Natural killer cell (primary cell): ENCODE data around the gene ADIG. TPM values are rescaled to one million over a fixed set of nuclear protein-coding genes. Genes with fewer than 3 reads are reported as not detected.

Experiments
- ATAC-seq, 3 donors: fragments of 150-1000 bp in 2 of 3; fragments of 200-7000 bp in 1 of 3; cut with Tn5 transposase; 1 replicate in 1 of 3; 2 replicates in 2 of 3; pipeline ENCODE4 v1.10.0; 2021; ENCODE audit warnings: mild to moderate bottlenecking in 2 of 3, moderate library complexity in 2 of 3
- DNase-seq, 2 donors: peaks; one replicate each; pipeline versions ENCODE4 v3.0.0 to v3.0.0-alpha.2; 2013 to 2021; ENCODE audit warnings: mixed read lengths in 1 of 2
- H3K27ac ChIP-seq: one replicate; pipeline ENCODE4 v1.5.1; 2013; ENCODE audit warnings: mild to moderate bottlenecking, low read length
- H3K27me3 ChIP-seq: one replicate; pipeline ENCODE4 v1.6.1; 2013; ENCODE audit warnings: low read length; ENCODE audit not compliant: control insufficient read depth, insufficient read depth
- H3K36me3 ChIP-seq: one replicate; pipeline ENCODE4 v1.6.1; 2013; ENCODE audit warnings: low read length; ENCODE audit not compliant: control insufficient read depth, insufficient read depth
- H3K4me1 ChIP-seq: one replicate; pipeline ENCODE4 v1.6.1; 2013; ENCODE audit warnings: low read length; ENCODE audit not compliant: control insufficient read depth, insufficient read depth
- H3K4me3 ChIP-seq: one replicate; pipeline ENCODE4 v1.5.1; 2013; ENCODE audit warnings: low read length
- H3K9me3 ChIP-seq: one replicate; pipeline ENCODE4 v1.6.1; 2013; ENCODE audit warnings: low read length; ENCODE audit not compliant: control insufficient read depth, insufficient read depth
- H3K27ac Mint-ChIP-seq, 2 donors: one replicate each; pipeline ENCODE4 v1.8.0; 2022; ENCODE audit warnings: mild to moderate bottlenecking in 2 of 2, mixed read lengths in 2 of 2, moderate library complexity in 1 of 2
- H3K27me3 Mint-ChIP-seq, 2 donors: one replicate each; pipeline ENCODE4 v1.8.0; 2022; ENCODE audit warnings: low read depth in 2 of 2, mixed read lengths in 2 of 2
- H3K36me3 Mint-ChIP-seq: one replicate; pipeline ENCODE4 v1.8.0; 2022; ENCODE audit warnings: mixed read lengths
- H3K4me1 Mint-ChIP-seq, 2 donors: one replicate each; pipeline ENCODE4 v1.8.0; 2022; ENCODE audit warnings: mixed read lengths in 2 of 2
- H3K4me3 Mint-ChIP-seq: one replicate; pipeline ENCODE4 v1.8.0; 2022; ENCODE audit warnings: mild to moderate bottlenecking, moderate library complexity, mixed read lengths
- H3K9me3 Mint-ChIP-seq, 2 donors: one replicate each; pipeline ENCODE4 v1.8.0; 2022; ENCODE audit warnings: mixed read lengths in 2 of 2
- CTCF ChIP-seq: fragments of 200-600 bp; IDR thresholded peaks from one replicate; pipeline ENCODE4 v1.8.0; 2022; ENCODE audit warnings: antibody characterized with exemption
- WGBS: methylation state at CpG from one replicate; pipeline ENCODE4 v1.1.7; 2013; ENCODE audit warnings: missing lambda C conversion rate; ENCODE audit not compliant: insufficient coverage; 5-methylcytosine and 5-hydroxymethylcytosine counted together
- intact Hi-C: fragments of 100-400 bp; cut with micrococcal nuclease; formaldehyde crosslinking; loops from one replicate; pipeline ENCODE4 v1.14.2; 2022
- total RNA-seq, 4 donors: library from RNA; stranded (reverse); fragments of 120-200 nt in 1 of 4; gene quantifications; one replicate each; pipeline versions ENCODE4 v1.2.3 to v1.2.4, GENCODE V29; 2013 to 2022

The ADIG gene
- not detected for total RNA-seq
- not detected for total RNA-seq (2013)

DNA sequence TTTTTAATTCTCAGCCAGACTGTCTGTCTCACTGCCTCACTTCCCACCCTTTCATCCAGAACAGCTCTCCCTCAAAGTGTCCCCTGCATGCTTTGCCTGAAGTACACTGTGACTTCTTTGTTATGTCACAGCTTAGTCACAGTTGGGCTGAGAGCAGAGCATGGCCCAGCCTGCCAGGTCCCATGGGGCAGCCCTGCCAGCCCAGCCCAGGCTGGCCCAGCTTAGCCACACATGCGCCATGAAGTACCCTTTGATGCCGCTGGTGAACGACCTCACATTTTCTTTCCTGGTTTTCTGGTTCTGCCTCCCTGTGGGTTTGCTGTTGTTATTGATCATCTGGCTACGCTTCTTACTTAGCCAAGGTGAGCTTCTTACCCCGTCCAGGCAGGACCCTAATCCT lies at the start of gene ADIG:
ADIG (plus strand) TSS at position 185 of the 400 bp plus-strand sequence; CDS start at position 239, 54 bp downstream.
- H3K4me1 ChIP-seq, result no peaks in the 10 kb centered on the region
- 88% methylated on average over 5 of the region's 5 CpGs for WGBS
- H3K36me3 ChIP-seq, result peaks cover 5% of the 10 kb centered on the region
- no peaks in the 10 kb centered on the region for H3K9me3 ChIP-seq
- intact Hi-C loops, result no loop called here
- H3K27ac Mint-ChIP-seq, result no peak within 1 kb of the TSS
- no peaks in the 10 kb centered on the region for H3K27me3 ChIP-seq
- peaks cover 9% of the 10 kb centered on the region for H3K36me3 Mint-ChIP-seq
- DNase-seq, result no peak
- no peak for TF ChIP-seq CTCF
- no peaks in the 10 kb centered on the region for H3K27me3 Mint-ChIP-seq
- no peak within 1 kb of the TSS for H3K27ac ChIP-seq
- H3K9me3 Mint-ChIP-seq, result no peaks in the 10 kb centered on the region
- ATAC-seq, result no peak
- H3K4me1 Mint-ChIP-seq, result peaks cover 0 to 6% of the 10 kb centered on the region in 2 donors
- H3K4me3 Mint-ChIP-seq, result no peak within 1 kb of the TSS
- no peak within 1 kb of the TSS for H3K4me3 ChIP-seq

GRCh38 chr20:38534756-38535155 lies 46.2 kb upstream of the ADIG start:
- H3K27ac ChIP-seq, result no peak overlapping the region
- Mint-ChIP-seq H3K4me1 (peaks cover 11 to 24% of the 10 kb centered on the region in 2 donors), H3K27me3 (no peaks in the 10 kb centered on the region), H3K9me3 (no peaks in the 10 kb centered on the region), H3K4me3 (no peak overlapping the region), H3K27ac (peak overlapping the region in 1 of 2 donors; percentile 40), H3K36me3 (peaks cover 14% of the 10 kb centered on the region)
- no peaks in the 10 kb centered on the region for H3K4me1 ChIP-seq
- no peak overlapping the region for H3K4me3 ChIP-seq
- ATAC-seq, result peak; percentile 59 to 92 (median 77)
- H3K36me3 ChIP-seq, result peaks cover 76% of the 10 kb centered on the region
- H3K27me3 ChIP-seq, result no peaks in the 10 kb centered on the region
- peak in 1 of 2 donors; percentile 16 for DNase-seq
- WGBS, result 62% methylated on average over 11 of the region's 11 CpGs
- intact Hi-C loops, result no loop called here
- TF ChIP-seq CTCF, result no peak
- no peaks in the 10 kb centered on the region for H3K9me3 ChIP-seq

GRCh38 chr20:38536310-38536709 lies 44.7 kb upstream of the ADIG start:
- no peak for TF ChIP-seq CTCF
- WGBS, result 93% methylated on average over 1 of the region's 2 CpGs
- H3K9me3 ChIP-seq, result no peaks in the 10 kb centered on the region
- H3K4me1 ChIP-seq, result no peaks in the 10 kb centered on the region
- intact Hi-C loops, result no loop called here
- H3K27me3 ChIP-seq, result no peaks in the 10 kb centered on the region
- no peak overlapping the region for H3K27ac ChIP-seq
- Mint-ChIP-seq H3K27ac (no peak overlapping the region), H3K4me3 (no peak overlapping the region), H3K9me3 (no peaks in the 10 kb centered on the region), H3K36me3 (peaks cover 22% of the 10 kb centered on the region), H3K4me1 (peaks cover 11 to 24% of the 10 kb centered on the region in 2 donors), H3K27me3 (no peaks in the 10 kb centered on the region)
- ATAC-seq (no peak), DNase-seq (no peak)
- H3K36me3 ChIP-seq, result peaks cover 84% of the 10 kb centered on the region
- H3K4me3 ChIP-seq, result no peak overlapping the region

- H3K27ac Mint-ChIP-seq, result no peak overlapping the region
Measured at GRCh38 chr20:38537176-38537575, 43.8 kb upstream of the ADIG start.

More at GRCh38 chr20:38537176-38537575, 43.8 kb upstream of the ADIG start:
- peaks cover 11 to 24% of the 10 kb centered on the region in 2 donors for H3K4me1 Mint-ChIP-seq
- H3K4me3 ChIP-seq, result no peak overlapping the region
- no peak for TF ChIP-seq CTCF
- intact Hi-C loops, result no loop called here
- H3K36me3 ChIP-seq, result peaks cover 89% of the 10 kb centered on the region
- peaks cover 27% of the 10 kb centered on the region for H3K36me3 Mint-ChIP-seq
- no peaks in the 10 kb centered on the region for H3K27me3 ChIP-seq
- no peaks in the 10 kb centered on the region for H3K27me3 Mint-ChIP-seq
- no peaks in the 10 kb centered on the region for H3K9me3 ChIP-seq
- DNase-seq, result no peak
- no peaks in the 10 kb centered on the region for H3K4me1 ChIP-seq
- ATAC-seq, result no peak
- H3K9me3 Mint-ChIP-seq, result no peaks in the 10 kb centered on the region
- no peak overlapping the region for H3K4me3 Mint-ChIP-seq
- WGBS, result 100% methylated on average over 1 of the region's 1 CpG
- no peak overlapping the region for H3K27ac ChIP-seq
